ENCODE data around the gene TMEM120B.

The TMEM120B gene

DNA sequence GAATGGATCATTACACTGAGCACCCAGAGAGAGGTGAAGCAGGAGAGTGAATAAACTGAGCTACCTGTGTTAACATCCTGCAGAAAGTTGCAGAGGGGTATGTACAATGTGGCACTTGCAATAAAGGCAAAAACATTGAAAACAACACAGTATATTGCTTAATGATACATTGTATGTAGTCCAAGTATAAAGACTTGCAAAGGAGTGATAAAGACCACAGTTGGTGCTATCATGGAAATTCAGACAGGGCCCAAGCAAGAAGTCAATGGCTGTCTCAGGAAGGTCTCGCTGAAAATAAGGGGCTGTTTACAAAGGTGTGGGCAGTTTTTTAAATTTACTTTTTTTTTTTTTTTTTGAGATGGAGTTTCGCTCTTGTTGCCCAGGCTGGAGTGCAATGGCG is 10.0 kb downstream of the TMEM120B start:
- no peak overlapping the region for H3K23ac ChIP-seq (ENCODE audit: low read depth, low read length, poor library complexity)
- no peak overlapping the region for H2BK120ac ChIP-seq (ENCODE audit: low read depth, low read length)
- H4K8ac ChIP-seq (ENCODE audit: low read depth, low read length): no peak overlapping the region
- WGBS, 2 donors (ENCODE audit: extremely low coverage in 2 of 2, insufficient read length in 2 of 2, insufficient replicate concordance in 1 of 2): no CpG with 5 or more reads among the region's 3 CpGs
- H3K4me2 ChIP-seq (ENCODE audit: insufficient read depth, low read length, poor library complexity, severe bottlenecking): no peak overlapping the region
- no peak overlapping the region for H3K18ac ChIP-seq (ENCODE audit: low read length)
- no peak overlapping the region for H4K91ac ChIP-seq (ENCODE audit: low read depth, low read length, poor library complexity)
- H2BK5ac ChIP-seq (ENCODE audit: low read length): no peak overlapping the region
- peaks cover 1% of the 10 kb centered on the region for H3K79me1 ChIP-seq (ENCODE audit: low read depth, low read length)
- H3K4me3 ChIP-seq (ENCODE audit: low read length in 2 of 2): no peak overlapping the region
- no peak overlapping the region for H3K14ac ChIP-seq (ENCODE audit: low read length)
- H2AK5ac ChIP-seq (ENCODE audit: low read depth, low read length): no peak overlapping the region
- H2BK12ac ChIP-seq (ENCODE audit: low read length): no peak overlapping the region
- H3K9ac ChIP-seq (ENCODE audit: low read depth, low read length, poor library complexity): no peak overlapping the region
- no peaks in the 10 kb centered on the region for H3K9me3 ChIP-seq (replicated peaks in 1 of 2; ENCODE audit: control insufficient read depth in 2 of 2, insufficient read depth in 1 of 2, low read depth in 1 of 2, low read length in 2 of 2)
- H3K27ac ChIP-seq (replicated peaks; ENCODE audit: low read length): no peak overlapping the region
- H3K27me3 ChIP-seq (ENCODE audit: control insufficient read depth in 3 of 3, insufficient read depth in 3 of 3, low read depth in 1 of 3, low read length in 3 of 3): no peaks in the 10 kb centered on the region
- H3K4me1 ChIP-seq (ENCODE audit: control insufficient read depth in 2 of 2, insufficient read depth in 1 of 2, low read depth in 1 of 2, low read length in 2 of 2): no peaks in the 10 kb centered on the region
- H3K4ac ChIP-seq (ENCODE audit: low read length): no peak overlapping the region
- H2AFZ ChIP-seq (ENCODE audit: low read length): no peak overlapping the region
- H3K36me3 ChIP-seq (replicated peaks in 1 of 2; ENCODE audit: control insufficient read depth in 2 of 2, insufficient read depth in 2 of 2, low read length in 2 of 2): peaks cover 0 to 5% of the 10 kb centered on the region in 2 donors
- H2BK15ac ChIP-seq (ENCODE audit: low read length): no peak overlapping the region
- DNase-seq (ENCODE audit: low spot score): no peak

DNA sequence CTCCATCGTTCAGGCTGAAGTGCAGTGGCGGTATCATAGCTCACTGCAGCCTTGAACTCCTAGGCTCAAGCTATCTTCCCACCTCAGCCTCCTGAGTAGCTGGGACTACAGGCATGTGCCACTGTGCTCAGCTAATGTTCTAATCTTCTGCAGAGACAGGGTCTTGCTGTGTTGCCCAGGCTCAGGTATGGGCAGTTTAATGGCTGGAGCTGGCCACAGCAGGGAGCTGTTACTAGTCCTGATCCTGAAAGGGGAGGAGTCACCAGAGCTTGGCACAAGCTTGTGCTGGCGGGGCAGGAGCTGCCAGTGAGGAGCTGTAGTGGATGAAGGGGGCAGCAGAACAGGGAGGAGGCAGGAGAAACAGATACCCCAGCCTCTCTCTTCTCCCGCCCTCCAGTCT is 10.6 kb downstream of the TMEM120B start:
- H3K4me2 ChIP-seq (ENCODE audit: insufficient read depth, low read length, poor library complexity, severe bottlenecking): no peak overlapping the region
- no peaks in the 10 kb centered on the region for H3K9me3 ChIP-seq (replicated peaks in 1 of 2; ENCODE audit: control insufficient read depth in 2 of 2, insufficient read depth in 1 of 2, low read depth in 1 of 2, low read length in 2 of 2)
- no peak overlapping the region for H2BK12ac ChIP-seq (ENCODE audit: low read length)
- H2BK15ac ChIP-seq (ENCODE audit: low read length): no peak overlapping the region
- no peak overlapping the region for H2BK5ac ChIP-seq (ENCODE audit: low read length)
- no peak overlapping the region for H3K4me3 ChIP-seq (ENCODE audit: low read length in 2 of 2)
- no peak overlapping the region for H4K91ac ChIP-seq (ENCODE audit: low read depth, low read length, poor library complexity)
- no peaks in the 10 kb centered on the region for H3K4me1 ChIP-seq (ENCODE audit: control insufficient read depth in 2 of 2, insufficient read depth in 1 of 2, low read depth in 1 of 2, low read length in 2 of 2)
- no peak overlapping the region for H3K4ac ChIP-seq (ENCODE audit: low read length)
- peaks cover 1% of the 10 kb centered on the region for H3K79me1 ChIP-seq (ENCODE audit: low read depth, low read length)
- no peak overlapping the region for H2AK5ac ChIP-seq (ENCODE audit: low read depth, low read length)
- no peak overlapping the region for H3K9ac ChIP-seq (ENCODE audit: low read depth, low read length, poor library complexity)
- DNase-seq (ENCODE audit: low spot score): no peak
- no peak overlapping the region for H3K18ac ChIP-seq (ENCODE audit: low read length)
- H4K8ac ChIP-seq (ENCODE audit: low read depth, low read length): no peak overlapping the region
- H2AFZ ChIP-seq (ENCODE audit: low read length): no peak overlapping the region
- H3K27me3 ChIP-seq (ENCODE audit: control insufficient read depth in 3 of 3, insufficient read depth in 3 of 3, low read depth in 1 of 3, low read length in 3 of 3): no peaks in the 10 kb centered on the region
- peaks cover 0 to 5% of the 10 kb centered on the region in 2 donors for H3K36me3 ChIP-seq (replicated peaks in 1 of 2; ENCODE audit: control insufficient read depth in 2 of 2, insufficient read depth in 2 of 2, low read length in 2 of 2)
- no peak overlapping the region for H3K27ac ChIP-seq (replicated peaks; ENCODE audit: low read length)
- no CpG with 5 or more reads among the region's 4 CpGs for WGBS, 2 donors (ENCODE audit: extremely low coverage in 2 of 2, insufficient read length in 2 of 2, insufficient replicate concordance in 1 of 2)
- H2BK120ac ChIP-seq (ENCODE audit: low read depth, low read length): no peak overlapping the region
- no peak overlapping the region for H3K14ac ChIP-seq (ENCODE audit: low read length)
- no peak overlapping the region for H3K23ac ChIP-seq (ENCODE audit: low read depth, low read length, poor library complexity)

DNA sequence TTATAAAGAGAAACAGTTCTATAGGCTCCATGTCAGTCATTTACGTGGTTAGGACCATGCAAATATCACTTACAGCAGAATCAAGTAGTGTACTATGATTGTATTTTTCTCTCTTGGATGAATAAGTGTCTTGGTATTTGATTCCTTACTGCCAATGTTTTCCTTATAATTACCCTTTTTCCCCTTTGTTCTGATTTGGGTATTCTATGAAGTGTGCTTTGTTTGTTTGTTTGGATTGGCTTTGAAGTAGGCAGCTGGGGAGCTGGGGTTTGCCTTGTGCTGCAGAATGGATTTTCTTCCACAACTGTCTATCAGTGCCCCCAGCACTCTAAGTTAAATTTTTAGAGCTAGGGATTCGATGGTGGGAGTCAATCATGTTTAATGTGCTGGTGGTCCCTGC is 12.4 kb downstream of the TMEM120B start:
- DNase-seq (ENCODE audit: low spot score): no peak
- Histone ChIP-seq H2BK5ac (ENCODE audit: low read length) (no peak overlapping the region), H3K4me3 (ENCODE audit: low read length in 2 of 2) (no peak overlapping the region), H3K23ac (ENCODE audit: low read depth, low read length, poor library complexity) (no peak overlapping the region), H3K4ac (ENCODE audit: low read length) (no peak overlapping the region), H2BK15ac (ENCODE audit: low read length) (no peak overlapping the region), H2AK5ac (ENCODE audit: low read depth, low read length) (no peak overlapping the region), H3K36me3 (replicated peaks in 1 of 2; ENCODE audit: control insufficient read depth in 2 of 2, insufficient read depth in 2 of 2, low read length in 2 of 2) (peaks cover 0 to 5% of the 10 kb centered on the region in 2 donors), H3K4me1 (ENCODE audit: control insufficient read depth in 2 of 2, insufficient read depth in 1 of 2, low read depth in 1 of 2, low read length in 2 of 2) (no peaks in the 10 kb centered on the region), H4K8ac (ENCODE audit: low read depth, low read length) (no peak overlapping the region), H3K18ac (ENCODE audit: low read length) (no peak overlapping the region), H4K91ac (ENCODE audit: low read depth, low read length, poor library complexity) (no peak overlapping the region), H2BK120ac (ENCODE audit: low read depth, low read length) (no peak overlapping the region), H2BK12ac (ENCODE audit: low read length) (no peak overlapping the region), H3K14ac (ENCODE audit: low read length) (no peak overlapping the region), H3K27ac (replicated peaks; ENCODE audit: low read length) (no peak overlapping the region), H3K27me3 (ENCODE audit: control insufficient read depth in 3 of 3, insufficient read depth in 3 of 3, low read depth in 1 of 3, low read length in 3 of 3) (no peaks in the 10 kb centered on the region), H3K9ac (ENCODE audit: low read depth, low read length, poor library complexity) (no peak overlapping the region), H3K79me1 (ENCODE audit: low read depth, low read length) (peaks cover 1% of the 10 kb centered on the region), H3K4me2 (ENCODE audit: insufficient read depth, low read length, poor library complexity, severe bottlenecking) (no peak overlapping the region), H2AFZ (ENCODE audit: low read length) (no peak overlapping the region), H3K9me3 (replicated peaks in 1 of 2; ENCODE audit: control insufficient read depth in 2 of 2, insufficient read depth in 1 of 2, low read depth in 1 of 2, low read length in 2 of 2) (no peaks in the 10 kb centered on the region)
- WGBS, 2 donors (ENCODE audit: extremely low coverage in 2 of 2, insufficient read length in 2 of 2, insufficient replicate concordance in 1 of 2): no CpG with 5 or more reads among the region's 2 CpGs

DNA sequence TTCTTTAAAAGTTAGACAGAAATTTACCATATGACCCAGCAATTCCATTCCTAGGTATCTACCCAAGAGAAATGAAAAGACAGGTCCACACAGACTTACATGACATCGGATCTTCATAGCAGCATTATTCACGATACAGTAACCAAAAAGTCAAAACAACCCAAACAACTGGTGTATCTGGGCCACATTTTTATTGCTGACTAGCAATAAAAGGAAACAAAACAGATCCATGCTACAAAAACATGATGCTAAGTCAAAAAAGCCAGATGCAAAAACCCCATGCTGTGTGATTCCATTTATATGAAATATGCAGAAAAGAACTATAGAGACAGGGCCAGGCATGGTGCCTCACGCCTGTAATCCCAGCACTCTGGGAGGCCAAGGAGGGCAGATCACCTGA is 12.9 kb downstream of the TMEM120B start:
- WGBS, 2 donors (ENCODE audit: extremely low coverage in 2 of 2, insufficient read length in 2 of 2, insufficient replicate concordance in 1 of 2): no CpG with 5 or more reads among the region's 3 CpGs
- Histone ChIP-seq H3K27ac (replicated peaks; ENCODE audit: low read length) (no peak overlapping the region), H3K4me1 (ENCODE audit: control insufficient read depth in 2 of 2, insufficient read depth in 1 of 2, low read depth in 1 of 2, low read length in 2 of 2) (no peaks in the 10 kb centered on the region), H3K4me2 (ENCODE audit: insufficient read depth, low read length, poor library complexity, severe bottlenecking) (no peak overlapping the region), H2AFZ (ENCODE audit: low read length) (no peak overlapping the region), H4K8ac (ENCODE audit: low read depth, low read length) (no peak overlapping the region), H2BK120ac (ENCODE audit: low read depth, low read length) (no peak overlapping the region), H2BK5ac (ENCODE audit: low read length) (no peak overlapping the region), H2AK5ac (ENCODE audit: low read depth, low read length) (no peak overlapping the region), H3K9ac (ENCODE audit: low read depth, low read length, poor library complexity) (no peak overlapping the region), H3K27me3 (ENCODE audit: control insufficient read depth in 3 of 3, insufficient read depth in 3 of 3, low read depth in 1 of 3, low read length in 3 of 3) (no peaks in the 10 kb centered on the region), H3K4me3 (ENCODE audit: low read length in 2 of 2) (no peak overlapping the region), H2BK12ac (ENCODE audit: low read length) (no peak overlapping the region), H3K36me3 (replicated peaks in 1 of 2; ENCODE audit: control insufficient read depth in 2 of 2, insufficient read depth in 2 of 2, low read length in 2 of 2) (peaks cover 0 to 5% of the 10 kb centered on the region in 2 donors), H2BK15ac (ENCODE audit: low read length) (no peak overlapping the region), H3K4ac (ENCODE audit: low read length) (no peak overlapping the region), H3K23ac (ENCODE audit: low read depth, low read length, poor library complexity) (no peak overlapping the region), H3K9me3 (replicated peaks in 1 of 2; ENCODE audit: control insufficient read depth in 2 of 2, insufficient read depth in 1 of 2, low read depth in 1 of 2, low read length in 2 of 2) (no peaks in the 10 kb centered on the region), H3K14ac (ENCODE audit: low read length) (no peak overlapping the region), H4K91ac (ENCODE audit: low read depth, low read length, poor library complexity) (no peak overlapping the region), H3K18ac (ENCODE audit: low read length) (no peak overlapping the region), H3K79me1 (ENCODE audit: low read depth, low read length) (peaks cover 1% of the 10 kb centered on the region)
- no peak for DNase-seq (ENCODE audit: low spot score)
